ENCODE measurements around the gene BUD23.
"Not testable (repeated sequence)": the region's sequence is repeated elsewhere in the genome, so short reads cannot be mapped to it uniquely, and the experiment has no call there.

Gene BUD23

DNA sequence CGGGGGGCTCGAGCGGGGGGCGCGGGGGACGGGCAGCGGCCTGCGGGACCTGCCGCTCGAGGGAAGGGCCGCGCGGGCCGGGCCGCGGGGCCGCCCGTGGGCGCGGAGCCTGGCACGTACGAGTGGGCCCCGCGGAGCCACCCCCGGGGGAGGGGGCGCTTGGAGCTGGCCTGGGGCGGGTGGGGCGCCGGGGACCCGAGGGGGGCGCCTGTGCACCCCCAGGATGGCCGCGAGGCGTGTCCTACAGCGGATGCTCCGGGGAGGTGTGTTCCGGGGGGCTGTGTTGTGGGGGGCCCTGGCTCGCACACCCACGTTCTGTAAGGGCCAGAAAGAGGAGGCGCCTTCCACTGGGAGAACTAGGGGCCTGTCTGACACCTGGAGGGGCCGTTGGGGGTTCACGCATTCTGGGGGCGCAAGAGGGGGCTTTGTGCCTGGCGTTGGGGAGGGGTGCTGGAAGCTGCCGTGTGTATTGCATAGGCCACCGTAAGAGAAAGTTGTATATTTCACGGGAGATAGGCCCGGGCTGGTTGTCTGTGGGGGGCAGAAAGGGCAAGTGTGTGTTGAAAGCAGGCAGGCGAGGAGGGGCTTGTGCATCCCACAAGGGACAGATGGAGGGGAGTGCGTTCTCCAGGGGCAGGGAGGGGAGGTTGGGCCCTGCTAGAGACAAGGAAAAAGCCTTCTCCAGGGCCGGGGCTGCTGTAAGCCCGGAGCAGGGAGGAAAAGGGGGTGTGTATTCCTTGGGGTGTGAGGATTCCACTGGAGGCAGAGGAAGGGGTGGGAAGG, 15.1 kb upstream of the BUD23 start:
- DNase-seq, result peak in 2 of 3 experiments; percentile 52 to 65

DNA sequence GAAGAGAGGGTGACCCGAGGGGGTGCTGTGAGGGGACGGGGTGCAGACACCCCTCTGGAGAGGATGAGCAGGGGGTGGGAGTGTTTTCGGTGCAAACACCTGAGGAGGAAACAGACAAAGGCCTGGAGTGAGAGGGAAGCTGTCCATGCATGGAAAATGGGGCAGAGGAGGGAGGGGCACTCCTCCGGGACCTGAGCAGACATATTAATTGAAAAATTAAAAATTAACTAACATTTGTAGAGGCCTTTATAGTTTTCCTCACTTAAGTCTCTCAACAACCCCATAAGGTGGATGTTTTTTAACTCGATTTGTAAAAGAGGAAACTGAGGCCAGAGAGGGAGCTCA, 14.5 kb upstream of the BUD23 start:
- DNase-seq, result no peak

DNA sequence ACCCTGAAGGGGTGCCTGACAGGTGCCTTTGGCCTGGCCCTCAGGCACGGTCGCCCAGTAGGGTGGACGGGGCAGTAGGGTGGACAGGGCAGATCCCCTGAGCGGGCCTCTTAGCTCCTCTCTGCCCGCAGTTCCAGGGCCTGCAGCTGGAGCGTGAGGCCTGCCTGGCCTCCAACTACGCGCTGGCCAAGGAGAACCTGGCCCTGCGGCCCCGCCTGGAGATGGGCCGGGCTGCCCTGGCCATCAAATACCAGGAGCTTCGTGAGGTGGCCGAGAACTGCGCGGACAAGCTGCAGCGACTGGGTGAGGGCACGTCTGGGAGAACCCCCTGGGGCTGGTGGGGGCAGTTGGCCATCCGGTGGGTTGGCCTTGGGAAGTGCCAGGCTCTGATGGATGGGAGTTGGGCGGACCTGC, 14.1 kb upstream of the BUD23 start:
- DNase-seq, result no peak

DNA sequence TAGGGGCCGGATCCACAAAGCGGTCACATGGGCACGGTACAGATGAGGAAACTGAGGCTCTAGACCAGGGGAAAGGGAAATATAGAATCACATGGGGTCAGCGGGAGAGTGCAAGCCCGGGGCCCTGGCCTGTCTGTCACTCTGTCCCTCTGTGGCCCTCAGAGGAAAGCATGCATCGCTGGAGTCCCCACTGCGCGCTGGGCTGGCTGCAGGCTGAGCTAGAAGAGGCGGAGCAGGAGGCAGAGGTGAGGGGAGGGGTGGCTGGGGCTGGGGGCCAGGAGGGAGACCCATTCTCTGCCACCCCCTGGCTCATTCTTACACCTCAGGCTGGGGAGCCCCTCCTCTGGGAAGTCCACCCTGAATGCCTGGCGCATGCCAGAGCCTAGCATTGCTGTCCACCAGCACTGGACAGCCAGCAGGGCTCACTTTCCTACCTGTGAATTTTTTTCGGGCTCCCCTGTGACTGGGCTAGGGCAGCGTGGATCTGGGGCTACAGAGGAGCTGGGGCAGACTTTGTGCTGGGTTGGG, 13.5 kb upstream of the BUD23 start:
- no peak for DNase-seq

DNA sequence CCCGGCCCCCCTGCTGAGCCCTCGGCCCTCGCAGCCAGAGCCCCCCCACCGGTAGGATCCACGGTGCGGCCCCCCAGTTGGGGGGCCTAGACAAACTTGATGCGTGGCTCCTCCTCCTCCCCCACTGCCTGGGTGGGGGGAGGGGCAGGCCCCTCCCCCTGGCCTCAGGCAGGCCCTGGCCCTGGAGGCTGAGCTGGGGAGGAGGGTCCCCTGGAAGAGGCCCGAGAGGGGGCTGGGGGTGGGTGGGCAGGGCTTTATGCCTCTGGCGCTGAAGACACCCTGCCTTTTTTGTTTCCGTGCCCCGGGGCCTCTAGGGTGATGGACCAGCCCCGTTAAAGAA, 12.1 kb upstream of the BUD23 start:
- DNase-seq, result no peak

DNA sequence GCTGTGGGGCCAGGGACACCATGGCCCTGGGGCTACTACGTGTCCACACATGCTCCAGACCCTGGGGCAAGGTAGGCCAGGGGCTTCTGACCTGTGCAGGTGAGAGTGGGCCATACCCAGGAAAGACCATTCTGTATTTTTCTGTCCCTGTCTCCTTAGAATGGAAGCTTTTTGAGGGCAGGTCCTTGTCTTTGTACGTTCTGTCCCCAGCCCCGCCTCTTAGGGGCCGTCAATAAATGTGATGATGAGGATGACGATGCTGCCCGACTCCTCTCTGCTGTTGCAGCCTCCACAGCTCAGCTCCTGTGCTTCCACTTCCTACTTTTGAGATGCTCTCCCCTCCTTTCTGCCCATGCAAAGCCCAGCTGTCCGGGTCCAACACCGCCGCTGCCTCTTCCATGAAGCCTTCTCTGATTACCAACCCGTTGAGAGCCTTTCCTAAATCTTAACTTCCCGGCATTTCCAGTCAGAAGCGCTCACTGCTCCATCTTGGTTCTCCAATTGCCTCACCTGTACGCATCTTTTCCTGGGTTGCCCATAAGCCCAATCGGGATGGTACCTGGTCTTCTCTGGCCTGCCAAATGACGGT, 11.4 kb upstream of the BUD23 start:
- no peak for DNase-seq

DNA sequence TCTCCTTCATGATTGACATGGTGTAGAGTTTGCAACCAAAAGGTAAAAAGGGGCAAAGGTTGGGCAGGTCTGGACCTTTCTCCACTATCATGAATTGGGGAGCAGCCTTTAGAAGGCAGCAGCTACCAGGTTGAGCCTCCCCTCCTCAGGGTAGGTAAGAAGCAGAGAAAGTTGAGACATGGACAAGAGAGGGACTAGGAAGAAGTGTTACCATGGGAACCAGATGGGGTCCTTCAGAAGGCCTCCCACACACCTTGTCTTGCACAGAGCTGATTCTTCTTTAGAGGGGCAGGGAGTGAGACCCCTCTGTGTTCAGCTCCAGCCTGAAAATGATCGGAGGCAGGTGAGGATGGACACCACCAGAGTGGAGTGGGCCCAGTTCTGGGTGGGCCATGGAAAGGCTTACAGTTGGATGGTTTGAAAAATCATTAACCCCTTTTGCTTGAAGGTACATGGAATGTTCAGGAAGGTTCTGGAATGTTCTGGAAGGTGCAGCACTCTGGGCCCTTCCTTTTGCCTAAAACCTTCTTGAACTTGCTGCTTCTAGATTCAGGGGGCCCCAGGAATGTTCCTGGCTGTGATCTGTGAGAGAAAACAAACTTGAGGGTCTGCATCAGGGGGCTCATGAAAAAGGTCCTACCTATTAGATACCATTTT, 8.8 kb upstream of the BUD23 start:
- DNase-seq, result no peak

DNA sequence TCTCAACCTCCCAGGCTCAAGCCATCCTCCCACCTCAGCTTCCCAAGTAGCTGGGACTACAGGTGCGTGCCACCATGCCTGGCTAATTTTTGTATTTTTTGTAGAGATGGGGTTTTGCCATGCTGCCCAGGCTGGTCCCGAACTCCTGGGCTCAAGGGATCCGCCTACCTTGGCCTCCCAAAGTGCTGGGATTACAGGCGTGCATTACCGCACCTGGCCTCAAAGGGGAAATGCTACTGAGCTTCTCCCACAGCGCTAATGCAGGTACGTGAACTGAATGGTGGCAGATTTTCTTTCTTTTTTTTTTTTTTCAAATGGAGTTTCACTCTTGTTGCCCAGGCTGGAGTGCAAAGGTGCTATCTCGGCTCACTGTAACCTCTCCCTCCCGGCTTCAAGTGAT, 7.3 kb upstream of the BUD23 start:
- DNase-seq, result not testable (repeated sequence)

DNA sequence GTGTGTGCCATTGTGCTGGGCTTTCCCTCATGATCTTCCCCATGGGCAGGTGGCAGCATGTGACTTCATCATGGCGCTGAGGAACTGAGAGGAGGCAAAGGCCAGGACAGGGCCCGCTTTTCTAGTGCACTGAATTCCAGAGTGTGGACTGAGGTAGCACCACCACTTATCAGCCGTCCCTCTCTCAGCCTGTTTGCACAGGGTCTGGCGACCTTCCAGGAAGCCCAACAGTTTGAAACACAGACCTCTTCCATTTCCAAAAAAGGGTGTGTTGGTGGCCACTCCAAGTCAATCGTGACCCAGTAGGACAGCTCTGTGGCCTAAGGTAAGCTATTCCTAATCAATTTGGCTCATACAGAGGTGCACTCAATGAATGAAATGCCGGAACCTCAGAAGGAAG, 4.5 kb upstream of the BUD23 start:
- no peak for DNase-seq

DNA sequence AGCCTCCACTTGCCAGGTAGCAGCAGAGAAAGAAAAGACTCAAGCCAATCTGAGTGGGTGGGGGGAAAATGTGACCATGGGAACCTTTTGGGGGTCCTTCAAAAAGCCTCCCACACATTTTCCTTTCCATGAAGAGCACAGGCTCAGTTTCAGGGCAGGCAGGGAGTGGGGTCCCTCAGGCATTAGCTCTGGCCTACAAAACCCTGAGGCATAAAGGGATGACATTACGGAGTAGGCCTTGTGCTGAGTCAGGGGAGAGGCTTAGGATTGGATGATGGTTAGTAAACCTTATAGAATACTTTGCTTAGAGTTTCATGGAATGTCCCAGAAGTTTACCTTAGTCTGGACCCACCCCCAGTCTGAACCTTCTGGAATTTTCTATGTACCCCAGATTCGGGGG, 3.7 kb upstream of the BUD23 start:
- no peak for DNase-seq

DNA sequence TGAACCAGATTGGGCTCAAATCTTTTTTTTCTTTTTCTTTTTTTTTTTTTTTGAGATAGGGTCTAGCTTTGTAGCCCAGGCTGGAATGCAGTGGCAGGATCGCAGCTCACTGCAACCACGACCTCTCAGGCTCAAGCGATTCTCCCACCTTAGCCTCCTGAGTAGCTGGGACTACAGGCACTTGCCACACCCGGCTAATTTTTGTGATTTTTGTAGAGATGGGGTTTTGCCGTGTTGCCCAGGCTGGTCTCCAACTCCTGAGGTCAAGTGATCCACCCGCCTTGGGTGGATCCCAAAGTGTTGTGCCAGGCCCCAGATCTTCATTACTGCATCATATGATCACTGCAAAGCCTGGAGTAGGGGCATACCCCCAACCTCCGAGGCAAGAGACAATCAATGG, 2.9 kb upstream of the BUD23 start:
- no peak for DNase-seq

DNA sequence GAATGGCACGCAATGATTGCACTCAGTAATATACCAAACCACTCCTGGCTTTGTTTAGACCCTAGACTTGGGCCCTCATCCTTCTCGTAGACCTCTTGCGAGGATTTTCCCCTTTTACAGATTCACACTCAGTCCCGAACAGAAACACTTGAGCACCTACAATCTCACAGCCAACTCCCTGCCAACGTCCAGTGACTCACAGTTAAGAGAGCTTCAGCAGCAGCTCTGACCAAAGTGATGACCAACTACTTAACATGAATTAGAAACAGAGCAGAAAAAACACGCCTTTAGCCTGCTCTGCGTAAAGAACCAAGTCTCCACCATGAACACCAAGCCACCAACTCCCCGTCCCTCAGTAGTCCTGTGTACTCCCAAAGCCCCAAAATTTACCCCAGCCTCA, 2.4 kb upstream of the BUD23 start:
- no peak for DNase-seq

DNA sequence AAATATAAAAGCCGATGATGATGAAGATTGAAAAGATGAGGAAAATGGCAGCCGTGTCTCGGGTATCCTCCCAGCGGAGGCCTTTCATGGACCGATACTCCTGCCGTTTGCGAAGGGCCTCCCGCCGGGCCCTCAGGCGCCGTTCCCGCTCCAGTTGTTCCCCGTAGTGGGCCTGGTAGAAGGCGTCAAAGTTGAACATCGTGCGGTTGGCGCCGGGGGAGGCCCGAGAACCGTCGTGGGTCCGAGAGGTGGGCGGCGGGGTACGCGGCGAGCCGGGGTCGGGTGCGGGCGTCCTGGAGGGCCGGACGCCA, 697 bp upstream of the BUD23 start:
- peak in 1 of 3 experiments; percentile 64 for DNase-seq

DNA sequence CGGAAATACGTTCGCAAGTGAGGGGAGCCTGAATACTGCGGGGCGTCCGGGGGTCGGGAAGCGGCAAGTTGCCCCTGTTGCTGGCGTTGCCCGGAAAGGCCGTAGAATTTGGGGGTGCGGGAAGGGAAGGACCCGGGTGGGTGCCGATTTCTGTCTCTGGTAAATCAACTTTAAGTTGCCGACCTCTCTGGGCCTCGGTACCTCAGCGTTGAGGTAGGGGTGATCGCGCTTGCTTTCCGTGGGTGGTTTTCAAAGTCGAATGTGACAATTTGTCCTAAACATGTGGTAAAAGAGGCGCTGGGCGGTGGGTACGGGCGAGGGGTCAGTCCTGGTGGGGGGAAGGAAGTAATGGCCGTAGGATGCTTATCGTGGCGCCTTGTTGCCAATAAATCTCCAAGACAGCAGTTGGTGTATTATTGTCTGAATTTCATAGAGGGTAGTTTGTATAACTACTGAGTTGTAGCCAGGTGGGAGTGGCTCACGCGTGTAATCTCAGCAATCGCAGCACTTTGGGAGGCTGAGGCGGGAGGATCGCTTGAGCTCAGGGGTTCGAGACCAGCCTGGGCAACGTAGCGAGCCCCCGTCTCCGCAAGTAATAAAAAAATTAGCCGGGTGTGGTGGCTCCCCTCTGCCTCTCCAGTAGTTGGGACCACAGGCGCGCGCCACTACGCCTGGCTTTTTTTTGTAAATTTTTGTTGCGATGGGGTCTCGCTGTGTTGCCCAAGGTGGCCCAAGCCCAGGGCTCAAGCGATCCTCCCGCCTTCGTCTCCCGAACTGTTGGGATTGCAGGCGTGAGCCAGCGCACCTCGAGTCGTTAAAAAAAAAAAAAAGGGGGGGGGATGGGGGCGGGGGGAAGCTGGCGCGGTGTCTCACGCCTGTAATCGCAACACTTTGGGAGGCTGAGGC, 644 bp downstream of the BUD23 start:
- peak in 2 of 3 experiments; percentile 27 to 59 for DNase-seq

DNA sequence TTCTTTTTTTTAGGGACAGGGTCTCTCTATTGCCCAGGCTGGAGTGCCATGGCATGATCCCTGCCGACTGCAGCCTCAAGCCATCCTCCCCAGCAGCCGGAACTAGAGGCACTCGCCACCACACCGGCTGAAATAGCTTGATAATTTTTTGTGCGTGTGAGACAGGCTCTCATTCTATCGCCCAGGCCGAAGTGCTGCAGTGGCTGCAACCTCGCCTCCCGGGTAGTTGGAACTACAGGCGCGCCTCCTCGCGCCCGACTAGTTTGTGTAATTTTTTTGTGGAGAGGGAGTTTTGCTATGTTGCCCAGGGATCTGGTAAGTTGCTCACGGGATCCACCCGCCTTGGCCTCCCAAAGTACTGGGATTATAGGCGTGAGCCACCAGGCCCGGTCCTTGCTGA, 1.9 kb downstream of the BUD23 start:
- DNase-seq, result no peak

DNA sequence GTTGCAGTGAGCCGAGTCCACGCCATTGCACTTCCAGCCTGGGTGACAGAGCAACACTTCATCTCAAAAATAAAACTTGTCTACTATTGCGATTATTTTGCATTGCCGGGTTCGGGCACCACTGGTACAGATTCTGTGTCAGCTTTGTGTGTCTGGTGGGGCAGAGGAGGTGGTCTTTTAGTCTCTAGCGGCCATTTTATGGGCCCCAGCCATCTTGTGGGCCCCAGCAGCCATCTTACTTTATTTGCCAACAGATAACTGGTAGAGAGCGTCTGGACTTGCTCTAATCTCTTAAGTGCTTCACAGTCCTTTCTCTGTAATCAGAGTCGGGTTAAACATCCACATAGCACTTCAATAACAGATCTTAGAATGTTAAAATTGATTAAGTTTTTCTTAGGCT, 4.9 kb downstream of the BUD23 start:
- no peak for DNase-seq

DNA sequence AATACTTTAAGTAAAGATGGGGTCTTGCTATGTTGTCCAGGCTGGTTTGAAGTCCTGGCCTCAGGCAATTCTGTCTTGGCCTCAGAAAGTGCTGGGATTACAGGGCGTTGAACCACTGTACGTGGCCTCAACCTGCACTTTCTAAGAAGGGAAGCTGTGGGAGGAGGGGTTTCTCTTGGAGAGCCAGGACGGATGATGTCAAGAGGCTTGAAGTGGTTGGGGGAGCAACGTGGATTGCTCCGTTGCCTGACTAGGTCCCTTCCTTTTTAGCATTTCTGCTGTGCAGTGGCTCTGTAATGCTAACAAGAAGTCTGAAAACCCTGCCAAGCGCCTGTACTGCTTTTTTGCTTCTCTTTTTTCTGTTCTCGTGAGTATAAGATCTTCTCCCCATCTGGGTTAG, 7.2 kb downstream of the BUD23 start:
- DNase-seq, result no peak

DNA sequence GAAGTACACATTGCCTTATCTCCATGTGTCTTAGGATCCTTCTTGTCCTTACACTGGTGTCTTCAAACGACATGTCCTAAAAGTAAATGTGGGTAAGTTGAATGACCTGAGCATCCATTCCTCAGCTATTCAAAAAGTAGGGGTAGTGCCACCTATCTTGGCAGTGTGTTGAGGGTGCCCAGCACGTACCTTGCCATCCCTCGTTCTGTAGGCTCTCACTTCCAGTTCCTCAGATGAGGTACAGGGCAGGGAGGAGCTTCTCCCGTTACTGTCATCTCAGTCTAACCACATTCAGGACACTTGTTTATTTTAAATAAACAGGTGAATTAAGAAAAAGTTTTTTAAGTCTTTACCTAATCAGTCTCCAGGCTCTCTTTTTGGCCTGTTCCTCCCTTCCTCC, 13.0 kb downstream of the BUD23 start:
- no peak for DNase-seq

DNA sequence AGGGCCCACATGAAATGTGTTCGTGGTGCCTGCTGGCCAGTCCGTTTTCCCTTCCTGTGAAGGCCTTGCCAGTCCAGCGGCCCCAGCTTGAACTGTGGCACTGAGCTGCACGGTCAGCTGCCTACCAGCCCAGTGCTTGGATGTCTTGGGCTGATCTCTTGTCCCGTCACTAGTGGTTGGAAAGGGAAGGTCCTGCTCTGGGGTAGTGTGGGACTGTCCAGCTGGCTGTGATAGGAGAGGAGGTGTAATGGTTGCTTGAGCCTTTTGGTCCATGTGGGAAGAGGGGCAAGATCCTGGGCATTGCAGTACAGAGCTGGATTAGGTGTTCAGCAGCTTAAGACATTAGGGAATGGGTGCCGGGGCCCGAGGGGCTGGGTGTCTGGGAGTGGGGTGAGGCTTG, 15.0 kb downstream of the BUD23 start:
- DNase-seq, result no peak

DNA sequence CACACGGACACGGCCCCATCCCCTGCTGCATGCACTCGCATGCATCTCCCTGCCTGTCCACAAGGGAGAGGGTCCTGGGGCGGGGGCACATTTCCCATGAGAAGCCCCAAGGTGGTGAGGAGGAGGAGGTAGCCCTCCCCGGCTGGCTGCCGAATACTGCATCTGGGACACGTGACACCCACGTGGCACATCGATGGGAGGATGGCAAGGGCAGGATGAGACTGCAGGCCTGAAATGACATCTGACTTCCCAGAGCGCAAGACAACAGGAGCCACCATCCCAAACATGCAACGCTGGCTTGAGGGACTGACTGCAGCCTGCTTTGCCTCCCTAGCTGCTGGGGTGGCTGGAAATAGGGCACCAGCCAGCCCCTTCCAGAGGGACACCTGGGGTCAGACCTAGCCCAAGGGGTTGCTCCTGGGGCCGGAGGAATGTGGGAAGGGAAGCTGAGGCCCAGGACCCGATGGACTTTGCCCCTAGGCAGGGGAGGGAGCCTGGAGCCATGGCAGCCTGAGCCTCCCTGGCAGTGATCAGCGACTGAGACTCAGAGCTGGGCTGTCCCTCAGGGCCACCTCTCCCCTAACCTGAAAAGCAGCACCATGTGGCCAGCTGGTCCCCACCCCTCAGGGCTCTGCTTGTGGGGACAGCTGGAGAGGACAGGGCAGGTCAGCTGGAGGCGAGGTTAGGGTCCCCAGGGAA, 16.1 kb downstream of the BUD23 start:
- DNase-seq, result no peak

DNA sequence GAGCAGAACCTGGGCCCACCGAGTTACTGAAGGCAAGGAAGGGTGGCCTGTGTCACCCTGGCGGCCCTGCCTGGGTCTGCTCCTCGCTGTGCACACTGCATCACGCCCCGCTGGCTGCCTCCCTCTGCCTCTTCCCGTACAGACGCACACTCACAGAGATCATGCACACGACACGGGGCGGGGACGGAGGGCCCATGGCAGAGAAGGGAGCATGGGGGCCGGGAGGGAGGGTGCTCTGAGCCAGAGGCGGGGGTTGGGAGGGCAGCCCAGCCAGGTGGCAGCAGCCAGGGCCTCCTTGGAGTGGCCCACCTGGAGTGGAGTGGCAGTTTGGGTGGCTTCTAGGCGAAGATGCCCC, 16.6 kb downstream of the BUD23 start:
- no peak for DNase-seq

DNA sequence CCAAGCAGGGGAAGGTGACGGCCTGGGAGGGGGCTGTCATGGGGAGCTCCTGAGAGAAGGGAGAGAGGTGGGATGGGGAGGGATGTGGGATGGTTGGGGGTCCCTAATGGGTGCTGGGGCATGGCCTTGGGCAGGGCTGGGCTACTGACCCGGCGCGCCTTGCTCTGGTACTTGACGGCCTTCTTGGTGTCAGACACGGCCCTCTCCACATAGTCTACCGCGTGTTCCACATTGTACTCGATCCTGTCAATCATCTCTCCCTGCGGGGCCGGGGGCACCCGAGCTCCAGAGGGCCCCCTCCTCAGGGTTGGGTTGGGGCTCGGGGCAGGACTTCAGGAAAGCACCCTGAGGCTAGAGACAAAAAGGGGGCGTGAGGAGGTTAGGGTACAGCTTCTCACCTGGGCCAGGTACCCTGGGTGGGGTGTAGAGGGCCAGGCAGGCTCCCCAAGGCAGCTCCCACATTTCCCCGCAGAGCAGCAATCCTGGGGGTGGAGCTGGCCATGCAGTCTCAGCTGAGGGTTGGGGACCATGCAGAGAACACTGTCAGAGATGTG, 17.3 kb downstream of the BUD23 start:
- no peak for DNase-seq
